Thyroid gland (tissue), 4 donors: ENCODE results near the gene SCGB1A1. TPM values are rescaled to one million over a fixed set of nuclear protein-coding genes. Genes with fewer than 3 reads are reported as not detected.

Experiments used
- DNase-seq, 2 donors: peaks; one replicate each; pipeline ENCODE4 v3.0.0-alpha.2; 2019
- H3K27ac ChIP-seq, 3 donors: fragments of 200-600 bp; sonication (generic); 1 replicate in 2 of 3; 2 replicates in 1 of 3; pipeline ENCODE4 v1.5.1; 2016 to 2019; ENCODE audit warnings: mild to moderate bottlenecking in 1 of 3, moderate library complexity in 1 of 3
- H3K27me3 ChIP-seq: fragments of 200-600 bp; sonication (generic); one replicate; pipeline ENCODE4 v1.5.1; 2019
- H3K36me3 ChIP-seq, 2 donors: fragments of 200-600 bp; sonication (generic); one replicate each; pipeline ENCODE4 v1.5.1; 2016 to 2019
- H3K4me1 ChIP-seq, 2 donors: fragments of 200-600 bp; sonication (generic); one replicate each; pipeline ENCODE4 v1.5.1; 2017 to 2019
- H3K4me3 ChIP-seq, 3 donors: fragments of 200-600 bp; sonication (generic); replicated peaks in 1 of 3; 1 replicate in 2 of 3; 2 replicates in 1 of 3; pipeline ENCODE4 v1.5.1; 2016; ENCODE audit warnings: mild to moderate bottlenecking in 1 of 3
- H3K9me3 ChIP-seq: fragments of 200-600 bp; sonication (generic); one replicate; pipeline ENCODE4 v1.5.1; 2017
- POLR2A ChIP-seq, 2 donors: fragments of 450-650 bp; IDR thresholded peaks; one replicate each; pipeline ENCODE4 v1.6.1; 2017; ENCODE audit warnings: antibody characterized with exemption in 2 of 2, mild to moderate bottlenecking in 2 of 2, moderate library complexity in 1 of 2
- WGBS, 2 donors: methylation state at CpG; one replicate each; pipeline ENCODE4 v1.1.5; 2017; 5-methylcytosine and 5-hydroxymethylcytosine counted together
- intact Hi-C: fragments of 100-400 bp; cut with DNase I; formaldehyde crosslinking; loops from one replicate; pipeline ENCODE4 v1.15.1; 2023
- total RNA-seq, 4 donors: library from RNA; depleted of rRNA; stranded (reverse); fragments of >200 nt; gene quantifications; one replicate each; pipeline ENCODE4 v1.2.3, GENCODE V29; 2016
- TF ChIP-seq, protein P1 (sequence below), 6 experiments: fragments of 200-600 bp in 3 of 6; fragments of 450-650 bp in 3 of 6; sonication (generic) in 3 of 6; IDR thresholded peaks; one replicate each; pipeline ENCODE4 v1.5.1; 2016 to 2019; ENCODE audit warnings: antibody characterized with exemption in 6 of 6, mild to moderate bottlenecking in 2 of 6, inconsistent platforms in 1 of 6, moderate library complexity in 1 of 6

Gene SCGB1A1
- total RNA-seq, 4 donors from 2014 or later: not detected

DNA sequence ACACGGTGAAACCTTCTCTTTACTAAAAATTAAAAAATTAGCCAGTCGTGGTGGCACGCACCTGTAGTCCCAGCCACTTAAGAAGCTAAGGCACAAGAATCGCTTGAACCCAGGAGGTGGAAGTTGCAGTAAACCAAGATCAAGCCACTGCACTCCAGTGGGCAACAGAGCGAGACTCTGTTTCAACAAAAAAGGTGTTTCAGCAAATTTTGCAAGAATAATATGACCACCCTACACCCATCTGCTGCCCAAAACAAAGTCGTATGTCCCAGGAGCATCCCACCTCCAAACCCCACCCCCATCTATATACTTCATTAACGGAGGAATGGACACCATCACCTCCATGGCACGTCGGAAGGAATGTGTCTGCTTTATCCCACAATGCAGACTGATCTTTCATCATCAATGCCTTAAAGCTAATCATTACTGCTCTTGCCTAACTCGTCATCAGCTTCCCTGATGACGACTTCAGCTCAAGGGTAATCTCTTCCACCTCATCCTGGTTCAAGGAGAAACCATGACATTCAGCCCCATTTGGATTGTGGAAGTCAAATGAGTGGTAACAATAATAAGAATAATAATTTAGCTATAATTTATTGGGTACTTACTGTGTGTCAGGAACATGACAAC lies 34.1 kb downstream of the SCGB1A1 start:
- no peak overlapping the region for H3K4me3 ChIP-seq
- no peak overlapping the region for H3K27ac ChIP-seq
- peaks cover 7 to 25% of the 10 kb centered on the region in 2 donors for H3K4me1 ChIP-seq
- no peaks in the 10 kb centered on the region for H3K9me3 ChIP-seq
- DNase-seq: no peak
- no peaks in the 10 kb centered on the region for H3K36me3 ChIP-seq
- no peak for TF ChIP-seq POLR2A (IDR thresholded peaks at IDR 0.05)
- TF ChIP-seq, protein P1, sequence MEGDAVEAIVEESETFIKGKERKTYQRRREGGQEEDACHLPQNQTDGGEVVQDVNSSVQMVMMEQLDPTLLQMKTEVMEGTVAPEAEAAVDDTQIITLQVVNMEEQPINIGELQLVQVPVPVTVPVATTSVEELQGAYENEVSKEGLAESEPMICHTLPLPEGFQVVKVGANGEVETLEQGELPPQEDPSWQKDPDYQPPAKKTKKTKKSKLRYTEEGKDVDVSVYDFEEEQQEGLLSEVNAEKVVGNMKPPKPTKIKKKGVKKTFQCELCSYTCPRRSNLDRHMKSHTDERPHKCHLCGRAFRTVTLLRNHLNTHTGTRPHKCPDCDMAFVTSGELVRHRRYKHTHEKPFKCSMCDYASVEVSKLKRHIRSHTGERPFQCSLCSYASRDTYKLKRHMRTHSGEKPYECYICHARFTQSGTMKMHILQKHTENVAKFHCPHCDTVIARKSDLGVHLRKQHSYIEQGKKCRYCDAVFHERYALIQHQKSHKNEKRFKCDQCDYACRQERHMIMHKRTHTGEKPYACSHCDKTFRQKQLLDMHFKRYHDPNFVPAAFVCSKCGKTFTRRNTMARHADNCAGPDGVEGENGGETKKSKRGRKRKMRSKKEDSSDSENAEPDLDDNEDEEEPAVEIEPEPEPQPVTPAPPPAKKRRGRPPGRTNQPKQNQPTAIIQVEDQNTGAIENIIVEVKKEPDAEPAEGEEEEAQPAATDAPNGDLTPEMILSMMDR (IDR thresholded peaks at IDR 0.05): no peak
- 61 to 68% methylated on average over 11 of the region's 11 CpGs for WGBS, 2 donors
- H3K27me3 ChIP-seq: no peaks in the 10 kb centered on the region
- intact Hi-C loops: no loop called here

DNA sequence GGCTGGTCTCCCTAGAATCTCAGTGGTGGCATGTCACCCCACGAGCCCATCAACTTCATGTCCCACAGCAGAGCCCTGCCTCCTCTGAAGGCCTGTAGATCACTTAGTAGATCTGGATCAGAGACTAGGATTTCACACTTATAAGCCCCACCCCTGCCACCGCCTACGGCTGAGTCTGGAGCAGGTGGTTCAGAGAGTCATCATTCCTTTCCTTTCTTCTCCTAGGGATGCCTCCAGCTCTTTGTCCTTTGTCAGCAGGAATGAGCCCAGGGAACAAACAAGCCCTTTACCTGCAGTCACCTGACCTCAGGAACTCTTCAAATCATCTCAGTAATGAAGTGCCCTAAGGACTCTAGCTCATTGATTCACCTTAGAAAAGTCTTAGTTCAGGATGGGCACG lies 37.8 kb downstream of the SCGB1A1 start:
- Histone ChIP-seq H3K9me3 (no peaks in the 10 kb centered on the region), H3K36me3 (no peaks in the 10 kb centered on the region), H3K4me1 (peaks cover 15 to 31% of the 10 kb centered on the region in 2 donors), H3K27me3 (no peaks in the 10 kb centered on the region), H3K27ac (peak overlapping the region in 2 of 3 donors; percentile 56 to 67), H3K4me3 (no peak overlapping the region)
- intact Hi-C loops: no loop called here
- 68 to 72% methylated on average over 4 of the region's 4 CpGs for WGBS, 2 donors
- peak; percentile 43 to 54 for DNase-seq
- TF ChIP-seq, protein P1 (IDR thresholded peaks at IDR 0.05): no peak
- no peak for TF ChIP-seq POLR2A (IDR thresholded peaks at IDR 0.05)

DNA sequence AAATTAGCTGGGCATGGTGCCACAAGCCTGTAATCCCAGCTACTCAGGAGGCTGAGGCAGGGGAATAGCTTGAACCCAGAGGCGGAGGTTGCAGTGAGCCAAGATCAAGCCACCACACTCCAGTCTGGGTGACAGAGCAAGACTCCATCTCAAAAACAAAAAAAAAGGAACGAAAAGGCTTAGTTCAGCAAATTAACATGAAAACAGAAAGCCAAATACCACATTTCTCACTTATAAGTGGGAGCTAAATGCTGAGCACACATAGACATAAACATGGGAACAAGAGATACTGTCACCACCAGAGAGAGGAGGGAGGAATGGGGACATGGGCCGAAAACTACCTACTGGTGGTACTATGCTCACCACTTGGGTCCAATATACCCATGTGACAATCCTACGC lies 38.6 kb downstream of the SCGB1A1 start:
- Histone ChIP-seq H3K36me3 (no peaks in the 10 kb centered on the region), H3K4me3 (no peak overlapping the region), H3K4me1 (peaks cover 15 to 31% of the 10 kb centered on the region in 2 donors), H3K9me3 (no peaks in the 10 kb centered on the region), H3K27ac (peak overlapping the region; percentile 56 to 83 (median 67)), H3K27me3 (no peaks in the 10 kb centered on the region)
- no peak for DNase-seq
- intact Hi-C loops: no loop called here
- WGBS, 2 donors: 77 to 85% methylated on average over 4 of the region's 4 CpGs
- TF ChIP-seq POLR2A (IDR thresholded peaks at IDR 0.05): no peak
- TF ChIP-seq, protein P1 (IDR thresholded peaks at IDR 0.05): no peak

DNA sequence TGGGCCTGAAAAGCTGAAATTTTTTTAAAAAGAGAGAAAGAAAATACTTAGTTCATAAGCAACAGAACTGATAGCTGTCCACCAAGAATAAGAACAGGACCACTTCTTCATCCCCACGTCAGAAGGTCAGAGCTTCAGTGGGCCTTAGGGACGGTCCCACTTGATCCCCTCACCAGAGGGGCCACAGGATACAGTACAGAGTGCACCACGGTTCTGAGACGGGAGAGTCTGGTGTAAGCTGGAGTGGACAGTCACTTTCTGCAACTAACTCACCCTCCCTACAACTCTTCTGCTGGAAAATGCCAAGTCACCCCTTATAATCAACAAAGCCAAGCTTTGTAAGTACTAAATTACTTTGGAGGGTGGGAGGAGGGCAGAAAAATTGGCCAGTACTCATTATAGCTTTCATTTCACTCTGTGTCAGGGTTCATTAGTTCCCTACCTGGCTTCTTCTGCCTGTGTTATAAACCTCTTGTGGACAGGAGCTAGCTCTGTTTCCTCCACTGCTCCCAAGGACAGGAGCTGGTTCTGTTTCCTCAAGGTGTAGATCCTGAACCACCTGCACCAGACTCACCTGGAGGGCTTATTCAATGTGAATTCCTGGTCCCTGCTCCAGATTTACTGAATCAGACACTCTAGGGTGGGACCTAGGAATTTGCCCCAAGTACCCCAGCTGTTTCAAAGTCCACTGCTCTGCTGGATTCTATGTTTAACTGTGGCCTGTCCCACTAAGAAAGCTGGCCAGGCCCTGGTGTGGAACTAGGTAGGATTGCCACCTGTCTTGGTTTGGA lies 39.6 kb downstream of the SCGB1A1 start:
- H3K27ac ChIP-seq: peak overlapping the region; percentile 67 to 83 (median 82)
- intact Hi-C loops: no loop called here

More for the DNA sequence above, 39.6 kb downstream of the SCGB1A1 start:
- no peaks in the 10 kb centered on the region for H3K27me3 ChIP-seq
- TF ChIP-seq, protein P1 (IDR thresholded peaks at IDR 0.05): no peak
- TF ChIP-seq POLR2A (IDR thresholded peaks at IDR 0.05): no peak
- H3K4me3 ChIP-seq: no peak overlapping the region
- H3K36me3 ChIP-seq: no peaks in the 10 kb centered on the region
- no peaks in the 10 kb centered on the region for H3K9me3 ChIP-seq
- DNase-seq: peak; percentile 39 to 48
- peaks cover 15 to 31% of the 10 kb centered on the region in 2 donors for H3K4me1 ChIP-seq
- 27 to 42% methylated on average over 4 of the region's 4 CpGs for WGBS, 2 donors
